ENCODE data around the gene ARMC7.
"Not testable (repeated sequence)": the region's sequence is repeated elsewhere in the genome, so short reads cannot be mapped to it uniquely, and the experiment has no call there.

Gene ARMC7

DNA sequence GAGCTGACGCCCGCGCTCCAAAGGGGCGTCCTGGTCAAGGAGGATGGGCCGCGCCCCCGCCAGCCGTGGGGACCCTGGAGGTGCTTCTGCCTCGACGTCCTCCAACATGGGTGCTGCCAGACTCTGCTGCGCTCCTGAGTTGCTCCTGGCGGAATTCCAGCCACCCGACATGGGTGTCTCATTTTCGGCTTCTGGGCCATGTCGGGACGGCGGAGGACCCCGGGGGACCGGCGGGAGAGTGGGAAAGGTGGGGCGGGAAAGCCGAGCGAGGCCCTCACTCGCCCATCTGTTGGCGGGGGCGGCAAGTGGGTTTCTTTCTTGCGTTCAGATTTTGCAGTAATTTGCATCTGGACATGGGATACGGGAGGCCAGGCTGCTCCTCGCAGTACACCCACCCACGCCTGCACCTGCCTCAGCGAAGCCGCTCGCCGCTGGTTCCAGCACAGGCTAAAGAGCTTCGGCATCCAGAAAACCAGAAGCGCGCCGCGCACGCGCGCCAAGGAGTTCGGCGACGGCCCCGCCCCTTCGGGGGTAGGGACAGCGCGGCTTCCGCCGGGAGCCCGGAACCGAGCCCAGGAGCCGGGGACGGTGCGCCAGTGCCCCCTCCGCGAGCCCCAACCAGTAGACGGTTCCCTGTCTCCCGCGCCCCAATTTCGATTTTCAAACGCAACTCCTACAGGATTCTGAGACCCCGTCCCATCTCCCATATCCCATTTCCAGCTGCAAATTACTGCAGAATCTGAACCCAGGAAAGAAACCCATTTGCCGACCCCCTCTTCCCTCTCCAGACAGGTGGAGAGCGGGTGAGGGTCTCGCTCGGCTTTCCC, at the start of gene ARMC7:
Gene ARMC7, plus strand, starts transcription at position 563 of the 827 bp plus-strand sequence. CDS start 320 bp downstream, outside the sequence.
- peak; percentile 82 to 88 for DNase-seq (ENCODE audit: low read depth in 1 of 2, low spot score in 1 of 2)

DNA sequence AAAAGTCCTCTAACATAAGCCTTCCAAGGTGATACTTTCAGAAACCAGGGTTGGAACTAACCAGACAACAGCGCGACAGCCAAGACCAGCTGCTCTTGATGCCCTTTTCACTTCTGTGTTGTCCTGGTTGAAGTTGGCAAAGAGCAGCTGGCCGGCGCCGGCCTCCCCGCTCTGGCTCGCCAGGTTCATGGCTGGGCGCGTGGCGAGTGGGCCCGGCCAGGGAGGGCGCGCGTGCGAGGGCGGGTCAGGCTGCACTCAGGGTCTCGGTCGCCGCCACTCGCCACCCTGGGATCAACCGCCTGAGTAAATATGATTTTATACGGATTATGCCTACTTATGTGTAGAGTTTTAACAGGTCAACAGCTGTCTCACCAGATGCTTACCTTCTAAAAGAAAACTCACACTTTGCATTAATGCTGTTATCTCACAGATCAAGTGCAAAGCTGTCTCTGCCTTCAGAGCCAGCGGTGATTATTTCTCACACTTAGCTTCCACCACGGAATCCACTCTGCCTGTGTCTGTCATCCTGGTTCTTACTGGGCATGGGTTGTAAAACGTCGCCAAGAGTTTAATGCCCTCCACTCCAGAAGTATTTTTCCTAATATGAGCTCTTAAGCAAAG, 49.2 kb upstream of the ARMC7 start:
- no peak for DNase-seq (ENCODE audit: low read depth in 1 of 2, low spot score in 1 of 2)

DNA sequence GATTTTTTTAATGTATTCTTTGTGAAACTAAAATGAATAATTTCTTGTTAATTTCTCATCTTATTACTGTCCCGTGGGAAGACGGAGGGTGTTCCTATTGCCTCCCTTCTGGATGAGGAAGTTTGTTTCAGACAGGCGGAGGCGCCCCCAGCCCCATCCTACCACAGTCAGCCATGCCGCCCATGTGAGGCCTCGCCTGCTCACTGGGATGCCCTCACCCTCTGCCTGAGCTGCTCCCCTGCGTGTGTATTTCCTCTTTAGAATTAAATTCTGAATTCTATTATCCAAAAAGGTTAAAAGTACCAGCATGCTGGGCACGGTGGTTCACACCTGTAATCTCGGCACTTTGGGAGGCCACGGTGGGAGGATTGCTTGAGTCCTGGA, 48.7 kb upstream of the ARMC7 start:
- DNase-seq (ENCODE audit: low read depth in 1 of 2, low spot score in 1 of 2) = no peak

DNA sequence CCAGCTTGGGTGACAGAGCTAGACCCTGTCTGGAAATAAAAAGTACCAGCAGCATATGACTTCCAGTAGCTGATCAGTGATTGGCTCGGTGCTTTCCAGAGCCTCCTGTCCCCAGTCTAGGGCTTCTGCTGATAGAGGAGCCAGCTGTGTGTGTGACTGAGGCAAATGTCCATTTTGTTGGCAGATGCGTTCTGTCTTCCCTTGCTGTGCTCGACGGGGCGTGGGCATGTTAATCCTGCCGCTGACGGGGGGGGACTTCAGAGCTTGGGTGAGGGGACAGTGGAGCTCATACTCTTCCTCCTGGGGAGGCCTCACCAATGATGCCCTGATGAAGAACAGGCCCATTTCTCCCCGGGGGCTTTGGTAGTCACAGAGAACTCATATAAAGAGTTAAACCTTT, 48.2 kb upstream of the ARMC7 start:
- DNase-seq (ENCODE audit: low read depth in 1 of 2, low spot score in 1 of 2) = no peak

DNA sequence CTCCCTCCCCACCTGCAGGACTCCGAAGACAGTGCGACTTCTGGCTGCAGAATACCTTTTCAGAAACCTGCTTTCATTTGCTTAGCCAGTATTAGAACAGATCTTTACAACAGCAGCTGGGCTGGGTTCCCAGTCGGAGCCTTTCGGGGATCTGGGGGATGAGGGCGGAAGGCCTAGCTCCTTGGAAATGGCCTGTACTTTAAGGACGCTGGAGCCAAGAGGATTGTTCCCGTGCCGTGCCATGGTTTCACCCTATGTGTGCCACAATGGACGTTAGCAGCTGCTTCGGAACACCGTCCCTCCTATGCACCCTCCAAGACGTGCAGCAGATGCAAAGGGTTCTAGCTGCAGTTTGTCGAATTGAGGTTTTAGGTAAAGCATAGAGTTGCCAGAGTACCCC, 46.6 kb upstream of the ARMC7 start:
- no peak for DNase-seq (ENCODE audit: low read depth in 1 of 2, low spot score in 1 of 2)

DNA sequence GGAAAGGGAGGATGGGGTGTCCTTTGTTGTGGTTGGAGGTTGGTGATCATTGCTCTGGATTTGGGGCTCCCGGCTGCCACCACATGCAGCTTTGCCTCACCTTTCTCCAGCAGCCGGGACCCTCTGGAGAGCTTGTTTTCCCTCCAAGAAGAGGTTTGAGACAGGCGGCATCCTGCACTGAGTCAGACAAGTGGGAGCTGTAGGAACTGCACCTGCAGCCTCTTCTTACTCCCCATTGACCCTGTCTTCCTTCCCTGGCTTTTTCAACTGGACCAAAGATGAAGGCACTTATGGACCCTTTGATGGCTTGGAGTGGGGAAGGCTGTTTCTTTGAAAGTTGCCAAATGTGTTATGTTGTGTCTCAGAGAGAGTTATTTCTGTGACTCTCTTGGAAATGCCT, 46.1 kb upstream of the ARMC7 start:
- DNase-seq (ENCODE audit: low read depth in 1 of 2, low spot score in 1 of 2) = no peak

DNA sequence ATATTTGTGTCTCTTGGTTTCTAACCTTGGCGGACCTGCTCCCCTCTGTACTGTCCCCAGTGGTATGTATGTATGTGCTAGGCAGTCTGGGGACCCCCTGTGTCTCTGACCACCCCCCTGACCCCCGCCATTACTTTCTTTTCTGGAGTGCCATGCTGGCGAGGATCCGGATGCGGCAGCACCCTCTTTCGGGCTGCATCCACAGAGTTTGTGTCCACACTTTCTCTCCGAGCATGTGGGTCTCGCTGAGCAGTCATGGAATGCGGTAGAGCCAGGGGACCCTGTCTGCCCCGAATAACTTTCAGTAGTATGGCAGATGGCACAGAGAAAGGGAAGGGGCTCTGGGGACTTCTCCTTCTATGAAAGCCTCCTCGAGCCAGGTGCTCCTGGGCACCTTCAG, 45.7 kb upstream of the ARMC7 start:
- DNase-seq (ENCODE audit: low read depth in 1 of 2, low spot score in 1 of 2) = no peak

DNA sequence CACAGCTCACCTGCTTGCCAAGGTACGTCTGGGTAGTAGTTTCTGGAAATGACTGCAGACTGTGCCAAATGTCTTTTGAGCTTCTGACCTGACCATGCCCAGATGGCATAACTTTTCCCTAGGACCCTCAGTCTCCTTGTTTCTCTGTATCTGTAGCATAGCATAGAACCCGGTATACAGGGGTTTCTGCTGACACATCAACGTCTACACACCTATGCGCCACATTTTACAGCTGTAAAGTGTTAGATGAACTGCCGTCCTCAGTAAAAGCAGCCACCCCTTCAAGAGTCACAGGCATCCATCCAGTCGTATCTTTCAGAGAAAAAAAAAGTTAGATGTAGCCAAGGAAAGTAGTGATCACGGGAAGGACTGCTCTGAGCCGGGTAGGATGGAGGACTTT, 45.3 kb upstream of the ARMC7 start:
- DNase-seq (ENCODE audit: low read depth in 1 of 2, low spot score in 1 of 2) = no peak

DNA sequence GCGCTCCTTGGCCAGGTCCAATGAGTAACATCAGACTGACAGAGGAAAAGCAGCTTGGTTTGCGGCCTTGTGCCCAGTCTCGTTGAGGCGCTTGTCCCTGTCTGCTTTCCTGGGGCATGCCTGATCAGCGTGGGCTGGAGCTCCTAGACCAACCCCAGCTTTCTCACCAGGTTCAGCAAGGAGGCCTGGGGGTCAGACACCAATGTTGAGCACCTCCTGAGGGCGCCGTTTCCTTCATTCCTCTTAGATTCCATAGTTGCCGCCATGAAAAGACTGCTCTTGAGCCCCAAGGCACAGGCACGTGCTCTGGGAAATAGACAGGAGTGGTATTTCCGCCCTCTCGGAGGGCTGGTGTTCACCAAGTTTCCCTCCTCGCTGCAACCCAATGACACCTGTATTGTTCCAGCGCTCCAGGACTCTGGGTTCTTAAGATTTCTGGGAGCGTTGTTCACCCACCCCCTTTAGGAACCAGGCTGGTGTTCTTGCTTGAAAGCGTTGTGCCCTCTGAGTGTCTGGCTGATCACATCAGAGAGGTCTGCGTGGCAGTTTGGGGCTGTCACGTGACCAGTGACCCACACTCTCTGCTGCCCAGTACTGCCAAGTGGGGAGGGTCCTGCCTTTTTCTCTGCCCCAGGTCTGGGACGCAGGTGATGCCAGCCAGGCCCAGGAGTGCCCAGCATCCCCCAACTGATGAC, 44.8 kb upstream of the ARMC7 start:
- DNase-seq (ENCODE audit: low read depth in 1 of 2, low spot score in 1 of 2) = no peak

DNA sequence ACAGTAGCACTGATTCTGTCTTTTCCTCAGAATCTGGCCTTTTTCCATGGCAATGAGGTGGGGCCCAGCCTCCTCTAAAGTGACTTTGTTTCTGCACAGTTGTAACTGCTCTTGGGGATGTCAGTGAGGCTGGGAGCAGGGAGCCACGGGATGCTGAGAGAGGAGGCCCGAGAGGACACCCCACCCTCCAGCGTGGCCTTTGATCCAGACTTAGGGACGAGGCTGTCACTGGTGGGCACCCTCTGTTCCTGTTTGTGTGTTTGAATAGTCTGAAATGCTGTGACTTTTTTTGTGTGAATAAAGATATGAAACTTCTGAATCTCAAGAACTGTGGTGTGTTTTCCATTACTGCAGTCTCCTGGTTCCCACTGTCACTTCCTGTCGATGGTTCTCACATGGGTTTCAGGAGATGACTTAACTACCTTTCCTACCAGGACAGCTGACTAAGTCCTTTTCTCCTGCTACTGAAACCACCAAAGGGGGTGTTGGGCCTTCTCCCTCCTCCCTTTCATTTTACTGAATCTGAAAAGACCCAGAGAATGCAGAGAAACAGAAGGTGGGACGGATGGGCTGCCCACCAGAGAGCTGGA, 44.1 kb upstream of the ARMC7 start:
- DNase-seq (ENCODE audit: low read depth in 1 of 2, low spot score in 1 of 2) = peak in 1 of 2 donors; percentile 30

DNA sequence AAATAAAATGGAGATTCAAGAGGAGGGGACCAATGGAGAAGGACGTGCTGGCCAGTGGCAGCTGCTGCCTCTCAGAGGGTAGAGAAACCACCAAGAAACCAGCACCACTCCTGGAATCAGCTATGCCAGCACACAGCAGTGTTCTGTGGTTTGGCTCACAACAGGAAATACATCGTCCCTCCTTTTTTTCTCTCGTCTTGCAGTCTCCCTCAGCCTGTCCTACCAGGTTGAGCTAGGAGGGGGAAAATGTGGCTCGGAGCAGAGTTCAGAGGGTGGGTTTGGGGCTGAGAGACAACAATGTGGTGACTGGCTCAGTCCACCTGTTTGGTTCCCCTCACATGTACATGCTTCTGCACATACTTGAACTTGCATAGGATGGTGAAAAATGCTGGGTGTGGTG, 41.9 kb upstream of the ARMC7 start:
- no peak for DNase-seq (ENCODE audit: low read depth in 1 of 2, low spot score in 1 of 2)

DNA sequence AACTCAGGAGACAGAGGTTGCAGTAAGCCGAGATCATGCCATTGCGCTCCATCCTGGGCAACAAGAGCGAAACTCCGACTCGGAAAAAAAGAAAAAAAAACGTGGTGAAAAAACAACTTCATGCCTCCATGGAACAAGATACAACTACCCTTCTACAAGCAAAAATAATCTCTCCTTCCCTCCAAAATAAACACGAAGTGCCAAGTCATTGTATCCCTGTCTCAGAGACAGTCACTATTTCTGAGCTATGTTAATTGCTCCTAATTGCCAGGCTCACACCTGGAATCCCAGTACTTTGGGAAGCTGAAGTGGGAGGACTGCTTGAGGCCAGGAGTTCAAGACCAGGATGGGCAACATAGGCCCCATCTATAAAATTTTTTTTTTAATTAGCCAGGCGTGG, 41.0 kb upstream of the ARMC7 start:
- DNase-seq (ENCODE audit: low read depth in 1 of 2, low spot score in 1 of 2) = no peak

DNA sequence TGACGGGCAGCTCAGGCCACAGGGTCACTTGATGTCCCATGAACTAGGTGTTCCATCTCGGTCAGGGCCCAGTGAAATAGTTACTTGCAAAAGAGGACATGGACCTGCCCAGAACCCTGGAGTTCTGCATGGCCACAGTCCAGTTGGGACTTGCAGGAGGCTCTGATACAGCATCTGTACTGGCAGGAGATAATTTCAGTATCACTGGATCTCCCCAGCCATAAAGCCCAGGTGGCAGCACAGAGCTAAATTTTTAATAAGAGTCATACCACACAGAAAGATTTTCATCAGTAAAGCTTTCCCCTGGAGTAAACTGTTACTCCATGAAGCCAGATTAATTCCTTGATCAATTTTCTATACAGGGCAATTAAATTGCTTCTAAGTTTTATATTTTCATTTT, 40.0 kb upstream of the ARMC7 start:
- no peak for DNase-seq (ENCODE audit: low read depth in 1 of 2, low spot score in 1 of 2)

DNA sequence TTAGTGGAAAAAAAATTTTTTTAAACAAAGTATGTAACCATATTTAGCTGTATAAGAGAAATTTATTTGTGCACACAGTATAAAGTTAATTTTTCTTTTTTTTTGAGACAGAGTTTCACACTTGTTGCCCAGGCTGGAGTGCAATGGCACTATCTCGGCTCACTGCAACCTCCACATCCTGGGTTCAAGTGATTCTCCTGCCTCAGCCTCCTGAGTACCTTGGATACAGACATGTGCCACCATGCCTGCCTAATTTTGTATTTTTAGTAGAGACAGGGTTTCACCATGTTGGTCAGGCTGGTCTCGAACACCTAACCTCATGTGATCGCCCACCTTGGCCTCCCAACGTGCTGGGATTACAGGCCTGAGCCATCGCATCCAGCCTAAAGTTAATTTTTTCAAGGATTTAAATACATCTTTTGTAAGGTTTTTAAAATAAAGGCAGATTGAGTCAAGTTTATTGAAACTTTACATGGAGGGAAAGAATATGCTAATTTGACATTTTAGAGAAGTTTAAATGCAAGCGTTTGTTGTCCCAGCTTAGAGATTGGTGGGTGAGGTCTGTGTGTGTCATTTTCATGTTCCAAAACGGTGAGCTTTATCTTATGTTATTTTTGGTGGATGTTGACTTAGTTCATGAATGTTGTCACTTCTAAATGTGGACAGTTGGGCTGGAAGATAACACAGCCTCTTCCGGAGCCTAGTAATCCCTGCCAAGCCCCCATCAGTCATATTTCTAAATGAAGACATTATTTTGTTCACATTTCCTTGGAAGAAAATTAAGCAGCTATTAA, 38.1 kb upstream of the ARMC7 start:
- not testable (repeated sequence) for DNase-seq (ENCODE audit: low read depth in 1 of 2, low spot score in 1 of 2)

DNA sequence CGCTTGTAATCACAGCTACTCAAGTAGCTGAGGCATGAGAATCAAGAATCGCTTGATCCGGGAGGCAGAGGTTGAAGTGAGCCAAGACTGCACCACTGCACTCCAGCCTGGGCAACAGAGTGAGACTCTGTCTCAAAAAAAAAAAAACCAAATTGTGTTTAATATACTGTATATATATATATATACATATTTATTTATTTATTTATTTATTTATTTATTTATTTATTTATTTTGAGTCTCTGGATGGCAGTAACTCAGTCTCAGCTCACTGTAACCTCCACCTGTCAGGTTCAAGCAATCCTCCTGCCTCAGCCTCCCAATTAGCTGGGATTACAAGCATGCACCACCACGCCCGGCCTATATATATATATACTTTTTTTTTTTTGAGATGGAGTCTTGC, 36.9 kb upstream of the ARMC7 start:
- DNase-seq (ENCODE audit: low read depth in 1 of 2, low spot score in 1 of 2) = not testable (repeated sequence)

DNA sequence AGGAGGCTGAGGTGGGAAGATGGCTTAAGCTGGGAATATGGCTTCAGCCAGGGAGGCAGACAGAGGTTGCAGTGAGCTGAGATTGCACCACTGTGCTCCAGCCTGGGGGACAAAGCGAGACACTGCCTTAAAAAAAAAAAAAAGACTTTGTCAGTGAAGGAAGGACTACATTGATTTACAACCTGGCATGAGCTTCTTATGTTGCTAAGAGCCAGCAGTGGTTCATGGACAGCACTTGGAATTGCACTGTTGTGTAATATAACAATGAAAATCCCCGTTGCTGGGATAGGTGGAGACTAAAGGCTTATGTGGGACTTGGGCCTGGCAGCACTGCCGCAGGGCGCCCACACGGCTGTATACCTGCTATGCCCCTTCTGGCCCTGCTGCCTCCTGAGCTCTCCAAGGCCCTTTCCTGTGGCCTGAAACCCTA, 36.1 kb upstream of the ARMC7 start:
- DNase-seq (ENCODE audit: low read depth in 1 of 2, low spot score in 1 of 2) = no peak

DNA sequence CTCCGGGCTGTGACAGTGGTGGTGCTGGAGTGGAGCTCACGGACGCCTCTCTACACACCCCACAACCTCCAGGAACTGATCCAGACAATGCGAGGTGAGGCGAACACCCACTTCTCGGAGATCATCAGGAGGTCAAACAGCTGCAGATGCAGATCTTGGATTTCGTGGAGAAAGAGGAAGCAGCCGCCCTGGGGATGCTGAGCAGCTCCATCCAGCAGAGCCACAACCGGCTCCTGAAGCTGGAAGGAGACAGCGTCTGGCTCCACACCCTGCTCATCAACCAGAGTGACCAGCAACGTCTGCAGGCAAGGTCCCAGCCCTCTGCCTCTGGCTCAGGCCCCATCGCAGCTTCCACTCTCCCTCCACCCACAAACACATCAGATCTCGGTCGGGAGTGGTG, 35.2 kb upstream of the ARMC7 start:
- DNase-seq (ENCODE audit: low read depth in 1 of 2, low spot score in 1 of 2) = no peak

DNA sequence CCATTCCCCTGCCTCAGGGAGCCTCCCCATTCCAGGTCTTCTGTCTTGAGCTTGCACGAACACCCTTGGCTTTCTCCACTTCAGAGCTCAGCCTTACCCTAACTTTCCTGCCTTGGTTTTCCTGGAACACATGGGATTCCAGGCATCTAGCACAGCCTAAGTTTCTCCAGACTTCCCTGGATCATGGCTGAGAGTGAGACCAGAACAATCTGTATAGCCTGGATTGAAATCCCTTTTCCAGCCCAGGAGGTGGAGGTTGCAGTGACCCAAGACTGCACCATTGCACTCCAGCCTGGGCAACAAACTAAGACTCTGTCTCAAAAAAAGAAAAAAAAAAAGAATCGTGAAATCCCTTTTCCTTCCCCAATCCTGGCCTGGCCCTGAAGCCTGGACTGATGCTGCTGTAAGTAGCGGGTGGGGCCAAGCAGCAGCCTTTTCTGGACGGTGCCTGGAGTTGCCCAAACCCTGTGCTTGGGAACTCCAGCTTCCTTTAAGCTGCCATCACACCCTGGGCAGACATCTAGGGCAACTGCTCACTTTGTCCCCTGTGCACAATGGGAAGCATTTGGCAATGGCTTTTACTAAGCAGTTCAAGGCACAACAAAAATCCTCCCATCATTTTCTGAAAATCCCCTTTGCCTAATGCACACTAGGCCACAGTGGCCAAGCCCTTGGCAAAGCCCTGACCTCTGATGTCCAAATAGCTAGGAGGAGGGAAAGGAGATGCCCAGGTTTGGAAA, 34.0 kb upstream of the ARMC7 start:
- DNase-seq (ENCODE audit: low read depth in 1 of 2, low spot score in 1 of 2) = no peak

DNA sequence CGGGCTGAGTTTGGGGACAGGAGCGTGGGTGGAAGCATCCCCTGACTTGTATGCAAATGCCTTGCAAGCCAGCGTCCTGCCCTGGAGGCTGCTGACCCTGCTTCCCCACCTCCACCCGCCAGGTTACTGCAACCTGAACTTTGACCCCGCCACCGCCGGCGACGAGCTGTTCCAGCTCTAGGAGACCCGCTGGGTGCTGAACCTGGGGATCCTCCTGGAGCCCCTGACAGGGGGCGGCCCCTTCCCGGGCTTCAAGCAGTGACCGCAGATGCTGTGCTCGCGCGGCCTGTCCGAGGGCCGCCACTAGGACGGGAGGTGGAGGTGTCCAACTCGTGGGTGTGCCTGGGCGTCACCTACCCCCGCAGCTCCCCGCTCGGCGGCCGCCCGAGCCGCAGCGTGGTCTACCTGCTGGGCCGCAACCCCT, 32.7 kb upstream of the ARMC7 start:
- DNase-seq (ENCODE audit: low read depth in 1 of 2, low spot score in 1 of 2) = no peak
